C4-2B (cell line): Measurements from ENCODE around the gene NRIP3.
"Not testable (repeated sequence)": the region's sequence is repeated elsewhere in the genome, so short reads cannot be mapped to it uniquely, and the experiment has no call there.

Experiments
- H3K27ac ChIP-seq: fragments of 450-650 bp; 2 replicates; pipeline ENCODE4 v1.5.1; 2017
- CTCF ChIP-seq: fragments of 450-650 bp; conservative IDR thresholded peaks from 2 replicates; pipeline ENCODE4 v1.5.1; 2017; ENCODE audit warnings: mild to moderate bottlenecking
- ZFX ChIP-seq: fragments of 450-650 bp; IDR thresholded peaks from 2 replicates; pipeline ENCODE4 v1.6.1; 2017

Gene NRIP3

DNA sequence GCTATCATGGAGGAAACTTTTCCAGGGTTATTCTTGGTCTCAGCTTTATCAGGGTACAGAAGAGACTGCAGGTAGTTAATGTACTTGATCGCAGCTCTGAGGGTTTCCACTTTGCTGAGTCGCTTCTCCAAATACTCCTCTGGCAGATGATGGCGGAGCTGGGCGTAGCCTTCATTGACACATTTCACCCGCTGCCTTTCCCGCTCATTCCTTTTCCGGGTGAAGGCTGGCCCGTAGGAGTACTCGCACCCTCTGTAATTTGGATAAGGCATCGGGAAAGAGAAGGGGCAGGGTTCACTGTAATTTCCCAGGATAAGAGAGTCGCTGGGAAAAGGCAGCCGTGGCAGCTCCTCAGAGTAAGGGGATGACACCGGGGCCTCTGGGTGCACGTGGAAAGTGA, 66.1 kb downstream of the NRIP3 start:
- no peak overlapping the region for H3K27ac ChIP-seq
- TF ChIP-seq CTCF (no peak), ZFX (no peak)

- TF ChIP-seq CTCF (no peak), ZFX (no peak)
- no peak overlapping the region for H3K27ac ChIP-seq
Observed at GRCh38 chr11:8937159-8937558, 66.6 kb downstream of the NRIP3 start.

DNA sequence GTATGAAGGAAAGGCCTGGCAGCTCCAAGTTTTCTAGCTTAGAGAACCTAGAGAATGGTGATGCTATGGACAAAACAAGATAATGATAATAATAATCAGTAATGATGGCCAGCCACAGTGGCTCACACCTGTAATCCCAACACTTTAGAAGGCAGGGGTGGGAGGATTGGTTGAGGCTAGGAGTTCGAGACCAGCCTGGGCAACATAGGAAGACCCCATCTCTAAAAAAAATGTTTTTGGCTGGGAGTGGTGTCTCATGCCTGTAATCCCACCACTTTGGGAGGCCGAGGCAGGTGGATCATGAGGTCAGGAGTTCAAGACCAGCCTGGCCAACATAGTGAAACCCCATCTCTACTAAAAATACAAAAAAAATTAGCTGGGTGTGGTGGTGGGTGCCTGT, 68.0 kb downstream of the NRIP3 start:
- not testable (repeated sequence) for H3K27ac ChIP-seq

- no peak overlapping the region for H3K27ac ChIP-seq
- TF ChIP-seq CTCF (no peak), ZFX (no peak)
Observed at GRCh38 chr11:8934742-8935488, 68.9 kb downstream of the NRIP3 start.

DNA sequence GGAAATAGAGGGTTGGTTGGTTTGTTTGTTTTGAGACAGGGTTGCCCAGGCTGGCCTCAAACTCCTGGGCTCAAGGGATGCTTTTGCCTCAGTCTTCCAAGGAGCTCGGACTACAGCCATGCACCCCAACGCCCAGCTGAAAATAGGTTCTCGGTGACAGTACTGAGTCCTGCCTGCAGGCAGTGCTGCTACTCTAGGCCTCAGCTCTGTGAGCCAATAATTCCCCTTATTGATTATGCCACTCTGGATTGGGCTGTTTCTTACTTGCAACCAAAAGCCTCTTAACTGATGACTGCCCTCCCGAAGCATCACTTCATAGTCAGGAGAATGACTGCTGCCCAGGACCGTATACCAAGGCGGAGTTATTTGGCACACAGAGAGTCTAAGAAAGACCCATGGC, 69.9 kb downstream of the NRIP3 start:
- no peak overlapping the region for H3K27ac ChIP-seq
- TF ChIP-seq ZFX: no peak
- no peak for TF ChIP-seq CTCF

DNA sequence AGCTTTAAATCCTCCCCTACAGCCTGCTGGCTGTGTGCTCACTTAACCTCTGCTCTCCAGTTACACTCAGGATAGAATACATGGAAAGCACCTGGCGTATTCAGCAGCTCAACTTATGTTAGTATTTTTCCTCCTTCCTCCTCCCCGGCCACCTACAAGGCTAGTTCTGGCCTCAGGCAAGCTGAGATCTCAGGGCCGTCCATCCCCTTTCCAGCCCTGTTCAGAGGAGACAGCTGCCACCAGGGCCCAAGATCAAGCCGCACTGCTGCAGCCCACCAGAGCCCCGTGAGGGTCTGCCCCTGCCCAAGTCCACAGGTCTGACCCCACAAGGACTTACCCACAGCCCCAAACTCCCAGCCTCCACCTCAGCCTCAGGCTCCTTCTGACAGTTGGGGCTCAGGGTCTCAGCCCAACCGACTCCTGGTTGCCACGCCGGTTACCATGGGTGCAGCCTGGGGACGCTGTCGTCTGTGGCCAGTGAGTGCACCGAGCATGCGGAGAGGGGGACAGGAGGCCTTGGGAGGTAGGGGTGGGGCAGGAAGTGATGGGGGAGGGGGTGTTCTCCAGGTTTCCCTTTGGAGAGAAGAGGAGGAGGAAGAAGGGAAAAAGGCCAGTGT, 71.1 kb downstream of the NRIP3 start, which contains the start of gene C11orf16:
Gene C11orf16 (minus strand): TSS at position 384 of the 617 bp plus-strand sequence. CDS start 639 bp downstream, outside the sequence.
- H3K27ac ChIP-seq: no peak within 1 kb of the TSS
- TF ChIP-seq ZFX (no peak), CTCF (no peak)
